ENCODE results near the gene ZNF605. TPM values are rescaled to one million over a fixed set of nuclear protein-coding genes. Genes with fewer than 3 reads are reported as not detected.

Gene ZNF605
- total and polyA plus RNA-seq, 2 of the 8 experiments (the other 6 are each of a cell fraction or from before 2014, with no cell fraction given), result 3.6 to 20.3 TPM

GRCh38 chr12:132909030-132909368 is 47.1 kb downstream of the ZNF605 start:
- H2BK120ac ChIP-seq (replicated peaks; ENCODE audit: low read depth, low read length), result no peak overlapping the region
- no peak overlapping the region for H2BK5ac ChIP-seq (ENCODE audit: low read depth, low read length)
- no peak for FAIRE-seq
- no peak overlapping the region for H3K27ac ChIP-seq (ENCODE audit: low read depth, low read length)
- no peaks in the 10 kb centered on the region for H3K36me3 ChIP-seq (ENCODE audit: control insufficient read depth in 2 of 4, insufficient read depth in 4 of 4, low read length in 3 of 4)
- H3K4me3 ChIP-seq (ENCODE audit: extremely low read depth in 1 of 4, insufficient read depth in 2 of 4, low read depth in 3 of 4, low read length in 4 of 4), result peak overlapping the region; percentile 62 to 74 (median 66)
- H2AK5ac ChIP-seq (ENCODE audit: low read depth, low read length), result no peak overlapping the region
- H3K4me1 ChIP-seq (replicated peaks in 1 of 4; ENCODE audit: control insufficient read depth in 3 of 4, insufficient read depth in 4 of 4, low read length in 3 of 4), result peaks cover 0 to 6% (median 1%) of the 10 kb centered on the region in 4 experiments; a peak in 2 of 7 replicates
- H3K56ac ChIP-seq (replicated peaks; ENCODE audit: insufficient read length, low read depth, low read length), result no peak overlapping the region
- H2BK15ac ChIP-seq (ENCODE audit: low read length), result no peak overlapping the region
- peaks cover 7% of the 10 kb centered on the region; the same call in 1 of the 2 replicates for H3K23me2 ChIP-seq (ENCODE audit: low read depth, low read length)
- WGBS, 2 experiments (ENCODE audit: extremely low coverage in 1 of 2, insufficient coverage in 1 of 2, insufficient read length in 1 of 2, insufficient replicate concordance in 2 of 2, low coverage in 1 of 2, low lambda C conversion rate in 2 of 2, missing lambda C conversion rate in 1 of 2), result 7% methylated on average over 22 of the region's 22 CpGs; no CpG with 5 or more reads in 1 of the 2 experiments
- H3K79me1 ChIP-seq (ENCODE audit: low read depth, low read length), result no peaks in the 10 kb centered on the region
- no peak overlapping the region for H3K23ac ChIP-seq (ENCODE audit: insufficient read length)
- peaks cover 0 to 6% (median 4%) of the 10 kb centered on the region in 4 experiments; a peak in 4 of 7 replicates for H3K27me3 ChIP-seq (replicated peaks in 1 of 4; ENCODE audit: control insufficient read depth in 3 of 4, extremely low read depth in 1 of 4, insufficient read depth in 3 of 4, low read length in 3 of 4)
- H4K8ac ChIP-seq (ENCODE audit: extremely low read depth, insufficient read depth, low read length), result peak overlapping the region; percentile 38; the same call in 1 of the 2 replicates
- H4K91ac ChIP-seq (replicated peaks; ENCODE audit: insufficient read length, low read length), result no peak overlapping the region
- H4K5ac ChIP-seq (ENCODE audit: insufficient read length, low read depth, low read length), result no peak overlapping the region
- DNase-seq (ENCODE audit: low read depth in 1 of 2, low spot score in 2 of 2), result no peak
- H3K79me2 ChIP-seq (ENCODE audit: control insufficient read depth in 1 of 2, insufficient read depth in 2 of 2, low read length in 2 of 2), result no peaks in the 10 kb centered on the region
- H3K4ac ChIP-seq (replicated peaks; ENCODE audit: insufficient read length, low read depth, low read length), result no peak overlapping the region
- peak overlapping the region; percentile 1; the same call in 1 of the 2 replicates for H3K18ac ChIP-seq (ENCODE audit: extremely low read depth, low read length)
- no peak overlapping the region for H3K14ac ChIP-seq (ENCODE audit: insufficient read length)
- TF ChIP-seq KDM4A (IDR thresholded peaks at IDR 0.05; ENCODE audit: low read depth, low read length, severe bottlenecking) (peak; percentile 14), CEBPB (IDR thresholded peaks at IDR 0.05; ENCODE audit: low read depth, low read length) (no peak)
- ChIA-PET POLR2A (ENCODE audit: partially characterized antibody) (interaction anchor here (0.6 to 1.7 kb wide), 7 partner anchors 10 to 221 kb away, joined by 3 to 6 read pairs (median 4); partner anchors contain the start of genes CHFR, ZNF10 and ZNF891), CTCF (ENCODE audit: partially characterized antibody) (interaction anchor here (0.9 to 1.8 kb wide), 4 partner anchors 10 to 98 kb away, joined by 3 to 4 read pairs (median 4); no protein-coding TSS in a partner anchor)
- H3K9me3 ChIP-seq (ENCODE audit: insufficient read depth in 2 of 2, low read depth in 1 of 2, low read length in 1 of 2), result peaks cover 0 to 5% of the 10 kb centered on the region in 2 experiments; a peak in 2 of 4 replicates
- no peak overlapping the region for H2BK20ac ChIP-seq (ENCODE audit: low read length)
- no peaks in the 10 kb centered on the region for H4K20me1 ChIP-seq (replicated peaks in 1 of 2; ENCODE audit: control insufficient read depth in 1 of 2, insufficient read depth in 2 of 2, low read length in 2 of 2)
- peak overlapping the region; percentile 84 to 99 for H3K4me2 ChIP-seq (ENCODE audit: insufficient read depth in 1 of 2, low read depth in 2 of 2, low read length in 2 of 2)
- peak overlapping the region; percentile 63 for H2AFZ ChIP-seq (ENCODE audit: low read length)
- no peak overlapping the region for H2BK12ac ChIP-seq (ENCODE audit: low read depth, low read length)
- peak overlapping the region in 3 of 4 experiments; percentile 40 to 48 (median 48); a peak in 4 of 7 replicates for H3K9ac ChIP-seq (replicated peaks in 1 of 4; ENCODE audit: extremely low read depth in 1 of 4, low read depth in 3 of 4, low read length in 3 of 4)
